NK-92 (cell line): ENCODE measurements around the gene COBL.

Experiments used
- DNase-seq: peaks from one replicate; lab custom pipeline; 2025; ENCODE audit not compliant: unreplicated experiment; lab: John Stamatoyannopoulos, UW

The COBL gene

DNA sequence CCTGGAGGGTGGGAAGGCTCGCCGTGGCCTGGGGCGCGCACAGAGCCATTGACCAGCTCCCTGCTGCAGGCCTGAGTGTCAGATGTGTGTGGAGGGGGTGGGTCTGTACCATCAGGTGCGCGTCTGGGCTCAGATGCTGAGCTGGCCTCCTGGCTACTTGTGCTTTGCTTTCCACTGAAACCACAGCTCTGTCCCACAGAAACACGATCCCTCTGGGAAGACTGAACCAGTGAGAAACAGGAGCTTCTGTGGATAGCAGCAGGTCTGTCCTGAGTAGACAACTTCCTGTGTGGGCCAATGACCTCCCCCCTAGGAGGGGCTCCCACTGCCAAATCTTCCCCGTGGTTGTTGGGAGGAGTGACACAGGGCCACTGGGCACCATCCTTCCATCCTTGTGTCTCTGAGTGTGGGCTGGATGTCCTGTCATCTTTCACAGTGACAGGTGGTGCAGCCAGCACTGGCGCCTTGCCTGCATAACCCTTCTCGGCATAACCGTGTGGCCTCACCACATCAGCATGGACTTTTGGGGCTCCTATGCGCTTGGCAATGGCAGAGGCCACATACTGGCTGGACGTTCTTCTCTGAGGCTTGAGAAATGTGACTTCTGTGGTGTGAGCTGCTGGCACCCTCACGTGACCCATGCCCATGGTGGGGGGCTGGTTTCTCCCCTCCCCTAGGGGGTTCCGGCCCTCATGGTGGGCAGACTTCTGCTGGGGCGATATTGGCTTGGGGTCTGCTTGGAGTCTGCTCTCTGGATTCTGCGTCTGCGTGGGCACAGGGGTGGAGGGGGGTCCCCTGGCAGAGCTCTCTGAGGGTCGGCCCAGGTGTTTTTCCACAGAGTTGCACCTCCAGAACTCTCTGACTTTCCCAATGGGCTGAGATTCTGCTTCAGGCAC, 288.4 kb downstream of the COBL start:
- DNase-seq, result no peak

GRCh38 chr7:51027106-51027934, 289.3 kb downstream of the COBL start:
- no peak for DNase-seq

- no peak for DNase-seq
Measured at GRCh38 chr7:51026341-51026740, 290.3 kb downstream of the COBL start.

- no peak for DNase-seq
Measured at GRCh38 chr7:51025668-51026067, 290.9 kb downstream of the COBL start.

DNA sequence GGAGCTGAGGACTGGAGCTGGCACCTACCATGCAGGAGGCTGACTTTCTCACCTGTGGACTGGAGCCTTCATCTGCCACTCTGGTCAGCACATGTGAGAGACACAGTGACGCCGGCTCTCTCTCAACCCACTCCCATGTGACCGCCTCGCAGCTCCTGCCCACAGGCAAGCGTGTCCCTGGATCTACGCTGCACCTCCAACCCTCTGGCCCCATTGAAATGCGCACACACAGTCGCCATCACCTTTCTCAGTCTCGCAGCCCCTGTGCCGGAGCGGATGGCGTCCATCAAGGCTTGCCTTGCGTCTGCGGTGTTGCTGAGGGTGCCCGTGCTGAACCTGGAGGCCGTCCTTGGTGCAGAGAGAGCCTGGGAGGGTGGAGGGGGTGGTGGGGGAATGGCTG, 291.7 kb downstream of the COBL start:
- DNase-seq, result no peak

GRCh38 chr7:51023547-51023946, 293.1 kb downstream of the COBL start:
- no peak for DNase-seq

- DNase-seq, result no peak
Measured at GRCh38 chr7:51022821-51023220, 293.8 kb downstream of the COBL start.

- no peak for DNase-seq
Measured at GRCh38 chr7:51021906-51022570, 294.6 kb downstream of the COBL start.

DNA sequence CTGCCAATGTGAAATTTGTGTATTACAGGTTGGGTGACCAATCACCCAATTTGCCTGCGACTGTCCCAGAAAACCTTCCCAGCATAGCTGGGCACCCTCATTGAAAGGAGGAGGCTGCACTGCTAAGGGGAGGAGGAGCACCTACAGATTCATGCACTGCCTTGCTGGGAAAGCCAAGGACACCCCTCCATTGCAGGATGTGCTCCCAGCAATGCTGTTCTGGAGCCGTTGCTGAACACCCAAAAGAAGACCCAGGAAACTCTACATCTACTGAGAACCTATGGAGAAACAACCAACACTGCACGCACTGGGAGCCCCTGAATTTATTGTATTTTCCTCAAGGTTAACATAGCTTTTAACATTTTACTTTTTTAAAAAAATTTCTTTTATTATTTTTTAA, 295.7 kb downstream of the COBL start:
- DNase-seq, result no peak

DNA sequence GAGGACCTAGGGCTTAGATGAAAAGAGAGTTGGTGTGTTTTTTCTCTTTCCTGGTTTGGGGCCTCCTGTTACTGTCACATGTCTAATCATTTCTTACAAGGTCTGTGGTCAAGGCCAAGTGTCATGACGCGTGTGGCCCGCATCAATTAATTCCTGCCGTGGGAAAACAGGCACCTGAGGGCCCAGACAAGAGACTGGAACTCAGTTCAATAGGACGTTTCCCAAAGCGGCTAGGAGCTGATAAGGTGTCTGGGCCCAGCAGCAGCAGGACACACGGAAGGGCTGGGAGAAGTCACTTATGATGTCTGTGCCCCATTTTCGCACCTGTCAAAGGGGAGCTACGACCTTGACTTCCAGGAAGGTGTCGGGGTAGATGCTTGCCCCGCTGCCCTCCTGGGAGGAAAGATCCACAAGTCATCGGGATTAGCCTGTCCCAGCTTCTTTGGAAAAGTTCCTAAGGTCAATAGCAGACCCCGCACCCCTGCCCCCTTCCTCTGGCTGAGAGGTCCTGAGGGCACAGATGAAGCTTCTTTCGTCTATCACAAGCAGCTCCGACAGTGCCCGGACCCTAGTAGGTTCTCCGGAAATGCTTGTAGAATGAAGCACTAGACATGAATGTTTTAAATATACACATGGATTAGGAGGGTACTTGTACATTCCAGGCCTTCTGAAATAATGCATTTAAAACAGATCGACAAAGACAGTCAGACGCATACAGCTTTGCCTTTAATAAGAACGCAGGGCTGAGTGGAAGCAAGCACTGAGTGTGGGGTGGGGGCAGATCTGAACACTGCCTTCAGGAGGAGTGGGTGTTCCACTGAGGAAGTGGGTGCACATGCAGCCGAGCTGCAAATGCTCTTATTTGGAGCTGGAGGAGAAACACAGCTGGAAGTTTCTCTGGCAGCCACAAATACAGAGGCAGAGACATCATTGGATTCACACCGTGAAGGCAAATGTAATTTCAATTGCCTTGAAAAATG, 296.4 kb downstream of the COBL start:
- DNase-seq, result no peak

DNA sequence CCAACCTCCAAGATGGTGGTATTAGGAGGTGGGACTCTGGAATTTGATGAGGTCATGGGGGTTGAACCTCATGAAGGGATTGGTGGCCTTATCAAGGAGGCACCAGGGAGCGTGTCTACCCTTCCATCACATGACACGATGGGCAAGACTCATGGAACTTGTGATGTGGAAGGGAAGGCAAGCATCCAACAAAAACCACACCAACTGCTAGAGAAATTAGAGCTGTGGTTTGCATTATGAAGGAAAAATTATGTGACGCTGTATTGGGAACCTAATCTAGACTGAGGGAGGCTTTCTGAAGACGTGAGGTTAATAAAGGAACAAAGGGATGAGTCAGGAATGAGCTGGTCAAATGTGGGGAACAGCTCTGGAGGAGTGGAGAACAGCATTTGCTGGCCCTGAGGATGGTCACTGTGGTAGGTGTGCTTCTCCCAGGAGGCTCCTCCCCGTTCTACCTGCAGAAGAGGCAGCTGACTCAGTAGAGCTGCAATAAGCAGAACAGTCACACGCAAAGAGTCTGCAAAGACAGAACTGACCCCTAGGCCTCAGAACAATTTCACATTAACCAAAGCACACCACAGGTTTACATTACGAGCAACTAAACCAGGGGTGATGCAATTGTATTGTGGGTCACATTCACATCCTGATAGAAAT, 297.3 kb downstream of the COBL start:
- DNase-seq, result no peak

DNA sequence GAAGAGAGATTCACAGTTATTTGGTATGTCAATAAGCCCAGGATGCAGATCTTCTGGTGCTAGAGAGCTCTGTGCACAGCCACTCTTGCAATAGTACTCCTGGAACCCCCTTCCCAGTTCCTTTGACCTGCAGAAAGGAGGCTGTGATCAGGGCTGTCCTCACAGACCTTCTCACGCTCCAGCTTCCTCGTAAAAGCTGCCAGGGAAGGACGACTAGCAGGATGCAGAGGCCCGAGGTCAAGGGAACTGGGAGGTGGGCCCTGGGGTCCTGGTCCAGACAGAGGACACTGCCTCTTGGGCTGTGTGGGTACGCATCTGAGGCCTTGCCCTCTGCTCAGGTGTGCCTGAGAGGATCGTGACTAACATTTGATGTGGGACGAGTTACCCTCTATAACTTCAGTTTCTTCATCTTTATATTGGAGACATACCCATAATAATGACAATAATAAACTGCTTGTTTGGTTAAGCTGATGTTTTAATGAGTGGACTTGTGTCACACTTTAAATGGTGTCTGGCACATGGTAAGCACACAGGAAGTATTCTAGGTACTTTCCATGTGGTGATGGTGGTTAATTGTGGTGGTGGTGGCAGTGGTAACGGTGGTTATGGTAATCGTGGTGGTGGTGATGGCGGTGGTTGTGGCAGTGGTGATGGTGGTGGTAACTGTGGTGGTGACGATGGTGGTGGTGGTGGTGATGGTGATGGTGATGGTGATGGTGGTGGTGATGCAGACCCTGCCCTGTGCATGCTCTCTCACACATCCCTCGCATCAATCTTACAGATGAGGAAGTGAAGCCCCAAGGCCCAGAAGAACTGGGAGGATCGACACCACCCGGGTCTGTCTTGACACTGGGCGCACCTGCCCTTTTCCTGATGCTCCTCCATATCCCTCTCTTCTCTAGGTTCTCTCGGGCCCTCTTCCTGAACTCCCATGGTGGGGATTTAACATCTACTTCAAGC, 298.8 kb downstream of the COBL start:
- DNase-seq, result no peak

DNA sequence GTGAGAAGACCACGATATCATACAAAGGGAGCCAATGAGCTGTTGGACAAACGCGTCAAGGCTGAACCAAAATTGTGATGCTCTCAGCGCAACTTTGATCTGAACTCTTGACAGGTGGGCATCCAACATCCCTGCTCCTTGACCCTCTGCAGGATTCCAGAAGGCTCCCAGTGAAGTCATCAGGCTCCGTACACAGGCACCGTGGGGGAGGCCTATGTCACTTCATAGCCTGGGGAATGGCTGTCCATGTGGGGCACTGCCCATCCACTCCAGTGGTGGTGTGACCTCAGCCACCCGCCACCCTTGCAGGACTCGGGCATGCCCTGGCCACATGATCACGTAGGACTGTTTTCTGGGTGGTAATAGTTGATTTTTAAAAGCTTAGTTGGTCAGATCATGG, 300.1 kb downstream of the COBL start:
- DNase-seq, result no peak

DNA sequence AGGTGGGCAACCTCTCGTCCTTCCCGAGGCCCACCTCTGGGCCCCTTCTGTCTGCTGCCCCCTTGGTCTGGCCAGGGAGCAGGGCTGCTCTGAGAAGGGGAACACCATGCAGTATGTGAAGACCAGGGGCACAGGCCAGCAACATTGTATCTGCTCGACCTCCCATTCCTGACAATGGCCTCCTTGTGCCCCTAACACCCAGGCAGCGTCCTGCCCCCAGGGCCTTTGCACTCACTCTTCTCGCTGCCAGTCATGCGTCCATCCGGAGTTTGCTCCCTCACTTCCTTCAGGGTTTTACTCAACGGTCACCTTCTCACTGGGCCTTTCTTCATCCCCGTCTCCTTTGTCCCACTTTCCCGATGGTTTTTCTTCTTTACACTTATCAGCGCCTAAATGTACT, 301.0 kb downstream of the COBL start:
- DNase-seq, result no peak

DNA sequence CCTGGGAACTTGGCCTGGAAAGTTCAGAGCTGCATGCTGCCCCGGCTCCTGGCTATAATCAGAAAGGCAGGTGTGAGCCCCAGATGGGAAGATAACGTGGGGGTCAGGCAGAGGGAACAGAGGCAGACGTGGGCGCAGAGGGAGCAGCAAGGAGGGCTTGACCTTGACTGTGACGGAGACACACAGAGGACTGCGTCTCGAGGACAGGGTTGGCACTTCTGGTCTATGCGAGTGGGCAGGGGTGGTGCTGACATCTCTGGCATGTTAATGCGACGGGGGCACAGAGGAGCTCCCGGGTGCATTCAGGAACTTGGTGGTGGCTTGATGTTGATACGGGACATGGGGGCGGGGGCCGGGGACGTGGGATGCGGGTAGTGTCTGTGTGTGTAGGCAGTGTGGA, 301.8 kb downstream of the COBL start:
- no peak for DNase-seq

DNA sequence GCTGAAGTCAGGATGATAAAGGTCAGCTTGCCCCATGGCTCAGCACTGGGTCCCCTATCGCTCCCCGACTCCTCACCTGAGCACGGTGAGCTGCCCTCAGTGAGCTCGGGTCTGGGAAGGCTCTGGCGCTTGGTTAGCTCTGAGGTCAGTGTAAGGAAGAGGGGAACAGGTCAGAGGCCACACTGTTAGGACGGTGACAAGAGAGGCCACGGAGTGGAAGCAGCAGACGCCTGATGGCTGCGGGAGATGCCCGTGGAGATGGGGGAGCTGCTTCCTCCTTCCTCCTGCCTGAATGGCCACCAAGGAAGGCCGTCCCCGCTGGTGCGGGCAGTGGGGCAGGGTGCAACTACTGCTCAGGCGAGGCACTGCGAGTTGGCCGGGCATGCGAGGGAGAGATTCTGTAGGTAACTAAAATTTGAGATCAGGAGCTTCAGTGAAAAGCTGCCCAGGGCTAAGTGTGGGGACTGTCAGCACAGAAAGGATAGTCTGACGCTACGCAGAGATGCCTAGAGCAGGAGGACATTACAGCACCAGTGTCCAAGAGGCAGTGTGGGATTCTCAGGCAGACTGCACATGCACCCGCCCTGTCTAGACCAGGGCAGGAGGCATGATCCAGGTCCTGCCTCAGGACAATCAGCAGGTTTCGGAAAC, 302.6 kb downstream of the COBL start:
- DNase-seq, result no peak

GRCh38 chr7:51013218-51013786, 303.3 kb downstream of the COBL start:
- DNase-seq, result no peak
